Kidney (tissue), 14 donors: ENCODE results near the gene POLR1A. TPM values are rescaled to one million over a fixed set of nuclear protein-coding genes. Genes with fewer than 3 reads are reported as not detected.

Experiments used
- DNase-seq, 5 donors: peaks; one replicate each; pipeline ENCODE4 v3.0.0-alpha.2; 2013 to 2020
- FAIRE-seq: peaks from 2 replicates; lab custom pipeline; 2012; peaks lifted over from hg19 to GRCh38; lab: Jason Lieb, UNC
- H3K27ac ChIP-seq, 2 donors: one replicate each; pipeline ENCODE4 v1.7.0; 2013; ENCODE audit warnings: low read depth in 2 of 2, low read length in 2 of 2, inconsistent platforms in 1 of 2
- H3K27me3 ChIP-seq: one replicate; pipeline ENCODE4 v1.7.1; 2013; ENCODE audit warnings: low read length, inconsistent platforms; ENCODE audit not compliant: control insufficient read depth, insufficient read depth
- H3K36me3 ChIP-seq, 3 donors: one replicate each; pipeline versions ENCODE4 v1.7.0 to v1.7.1; 2013; ENCODE audit warnings: low read length in 3 of 3, control low read depth in 1 of 3, inconsistent platforms in 1 of 3; ENCODE audit not compliant: insufficient read depth in 3 of 3, control insufficient read depth in 2 of 3
- H3K4me1 ChIP-seq, 3 donors: one replicate each; pipeline versions ENCODE4 v1.7.0 to v1.7.1; 2013; ENCODE audit warnings: low read length in 3 of 3, inconsistent platforms in 1 of 3, low read depth in 1 of 3; ENCODE audit not compliant: control insufficient read depth in 2 of 3, insufficient read depth in 2 of 3
- H3K4me3 ChIP-seq, 3 donors: one replicate each; pipeline versions ENCODE4 v1.7.0 to v1.8.1; 2013; ENCODE audit warnings: low read length in 3 of 3, control low read depth in 1 of 3, inconsistent platforms in 1 of 3
- H3K9ac ChIP-seq, 3 donors: one replicate each; pipeline versions ENCODE4 v1.7.0 to v1.7.1; 2013; ENCODE audit warnings: low read length in 3 of 3, control low read depth in 1 of 3, inconsistent platforms in 1 of 3
- H3K9me3 ChIP-seq, 3 donors: one replicate each; pipeline versions ENCODE4 v1.7.0 to v1.7.1; 2013; ENCODE audit warnings: low read length in 3 of 3, control low read depth in 1 of 3, inconsistent platforms in 1 of 3; ENCODE audit not compliant: control insufficient read depth in 2 of 3, insufficient read depth in 1 of 3
- intact Hi-C: fragments of 100-400 bp; cut with DNase I; formaldehyde crosslinking; loops from one replicate; pipeline ENCODE4 v1.11.1; 2022
- polyA plus RNA-seq: library from polyadenylated mRNA; stranded (reverse); fragments of 350-450 nt; fragmentation: Illumina TruSeq; extraction: RNeasy Lipid Tissue Mini Kit (QIAGEN cat#74804); gene quantifications from one replicate; pipeline ENCODE4 v1.2.3, GENCODE V29; 2014; ENCODE audit warnings: low read depth, low replicate concordance; ENCODE audit not compliant: insufficient read depth
- total RNA-seq: library from RNA; stranded (reverse); fragmentation: NEBNext Ultra II Directional; extraction: Animal tissue kit (Norgen Biotek cat#: 25700); gene quantifications from one replicate; pipeline ENCODE4 v1.2.1, GENCODE V29; 2021
- TF ChIP-seq, protein P1 (sequence below): IDR thresholded peaks from 3 replicates; pipeline ENCODE4 v1.5.1; 2012; ENCODE audit warnings: mild to moderate bottlenecking, moderate library complexity, borderline replicate concordance; ENCODE audit not compliant: insufficient read depth; ENCODE audit errors: extremely low read depth
- donor health status: control.
- donor health status: control.
- donor health status: control.
- donor health status: control.
- donor health status: control.
- donor health status: DM: yes; HTN: yes; CAD: no.
- donor health status: Normal renal cell carcinoma (clear cell type).

POLR1A gene
- total and polyA plus RNA-seq, 2 donors from 2014 or later, result 3.4 to 33.7 TPM

DNA sequence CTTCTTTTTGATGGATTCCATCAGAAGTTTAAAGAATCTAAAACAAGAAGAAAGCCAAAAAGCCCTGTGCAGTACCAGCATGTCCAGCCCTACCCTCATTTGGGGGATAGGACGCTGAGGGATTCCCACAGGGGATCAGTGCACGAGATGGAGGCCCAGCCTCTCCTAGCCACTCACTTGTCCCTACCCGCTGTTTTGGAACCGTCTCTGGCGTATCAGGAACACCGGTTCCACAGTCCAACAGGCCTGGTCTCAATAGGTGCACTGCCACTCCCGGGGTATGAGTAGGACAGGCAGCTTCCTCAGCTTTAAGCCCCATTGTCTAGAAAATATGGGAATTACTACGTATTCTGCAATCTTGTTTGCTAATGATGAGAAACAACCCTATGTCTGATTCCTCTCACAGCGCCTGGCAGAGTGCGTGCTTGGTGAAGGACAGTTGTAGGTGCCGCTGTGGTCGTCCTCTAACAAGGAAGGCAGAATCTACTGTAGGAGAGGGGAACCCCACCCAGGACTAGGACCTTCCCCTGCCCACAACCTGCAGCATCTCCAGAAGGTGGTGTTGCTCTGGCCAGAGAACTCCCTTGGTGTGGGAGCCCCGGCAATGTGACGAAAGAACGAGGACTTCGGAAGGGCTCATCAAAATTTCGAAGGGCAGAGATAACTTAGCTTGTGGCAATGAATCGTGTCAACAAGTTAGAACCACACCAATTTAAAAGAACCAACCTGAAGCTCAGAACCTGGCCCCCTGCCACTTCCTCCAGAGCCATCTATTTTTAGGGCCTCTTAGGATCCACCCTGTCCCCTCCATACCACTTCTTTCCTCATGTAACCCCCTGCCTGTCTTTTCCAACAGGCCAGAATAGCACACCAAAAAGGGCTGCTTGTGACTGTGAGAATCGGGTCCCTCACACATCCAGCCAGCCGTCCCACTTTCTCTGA, 71.7 kb downstream of the POLR1A start:
- peak in 1 of 5 donors; percentile 34 for DNase-seq
- no peak for FAIRE-seq
- Histone ChIP-seq H3K9ac (no peak overlapping the region), H3K27ac (peak overlapping the region; percentile 37 to 48), H3K36me3 (peaks cover 16 to 44% (median 21%) of the 10 kb centered on the region in 3 donors), H3K9me3 (no peaks in the 10 kb centered on the region), H3K4me3 (no peak overlapping the region), H3K27me3 (no peaks in the 10 kb centered on the region), H3K4me1 (peaks cover 19 to 40% (median 39%) of the 10 kb centered on the region in 3 donors)
- TF ChIP-seq, protein P1, sequence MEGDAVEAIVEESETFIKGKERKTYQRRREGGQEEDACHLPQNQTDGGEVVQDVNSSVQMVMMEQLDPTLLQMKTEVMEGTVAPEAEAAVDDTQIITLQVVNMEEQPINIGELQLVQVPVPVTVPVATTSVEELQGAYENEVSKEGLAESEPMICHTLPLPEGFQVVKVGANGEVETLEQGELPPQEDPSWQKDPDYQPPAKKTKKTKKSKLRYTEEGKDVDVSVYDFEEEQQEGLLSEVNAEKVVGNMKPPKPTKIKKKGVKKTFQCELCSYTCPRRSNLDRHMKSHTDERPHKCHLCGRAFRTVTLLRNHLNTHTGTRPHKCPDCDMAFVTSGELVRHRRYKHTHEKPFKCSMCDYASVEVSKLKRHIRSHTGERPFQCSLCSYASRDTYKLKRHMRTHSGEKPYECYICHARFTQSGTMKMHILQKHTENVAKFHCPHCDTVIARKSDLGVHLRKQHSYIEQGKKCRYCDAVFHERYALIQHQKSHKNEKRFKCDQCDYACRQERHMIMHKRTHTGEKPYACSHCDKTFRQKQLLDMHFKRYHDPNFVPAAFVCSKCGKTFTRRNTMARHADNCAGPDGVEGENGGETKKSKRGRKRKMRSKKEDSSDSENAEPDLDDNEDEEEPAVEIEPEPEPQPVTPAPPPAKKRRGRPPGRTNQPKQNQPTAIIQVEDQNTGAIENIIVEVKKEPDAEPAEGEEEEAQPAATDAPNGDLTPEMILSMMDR, result no peak
- intact Hi-C loops, result no loop called here

DNA sequence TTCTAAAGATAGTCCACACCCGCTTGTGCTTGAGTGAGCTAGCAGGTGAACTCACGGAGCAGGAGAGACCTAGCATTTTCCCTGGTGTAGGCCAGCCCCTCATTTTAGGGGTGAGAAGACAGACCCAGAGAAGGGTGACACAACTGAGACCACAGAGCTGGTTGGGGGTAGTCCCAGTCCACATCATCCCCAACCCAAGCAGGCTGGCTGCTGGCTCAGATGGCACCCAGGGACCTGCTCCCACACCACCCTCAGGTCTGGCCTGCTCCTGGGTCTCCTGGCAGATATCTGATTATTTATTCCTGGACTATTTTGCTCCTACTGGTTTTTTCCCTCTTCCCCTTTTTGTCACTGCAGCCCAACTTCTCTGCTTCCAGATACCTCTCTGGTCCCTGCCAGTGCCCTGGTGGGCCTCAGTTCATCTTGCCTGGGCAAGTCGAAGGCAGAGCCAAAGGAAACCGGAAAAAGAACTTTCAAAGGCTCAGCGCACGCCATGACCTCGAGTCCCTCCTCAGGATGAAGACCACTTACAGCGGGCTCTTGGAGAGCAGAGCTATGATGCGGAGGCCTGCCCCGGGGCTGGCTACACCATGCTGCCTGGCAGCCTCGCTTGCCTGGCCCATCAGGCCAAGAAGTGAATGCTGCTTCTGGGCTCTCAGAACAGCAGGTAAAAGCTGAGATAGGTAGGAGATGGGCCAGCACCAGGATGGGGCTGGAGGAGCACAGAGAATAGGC, 72.7 kb downstream of the POLR1A start:
- Histone ChIP-seq H3K4me1 (peaks cover 14 to 33% (median 32%) of the 10 kb centered on the region in 3 donors), H3K27ac (no peak overlapping the region), H3K27me3 (no peaks in the 10 kb centered on the region), H3K4me3 (no peak overlapping the region), H3K36me3 (peaks cover 12 to 53% (median 26%) of the 10 kb centered on the region in 3 donors), H3K9me3 (no peaks in the 10 kb centered on the region), H3K9ac (no peak overlapping the region)
- no peak for FAIRE-seq
- DNase-seq, result peak in 1 of 5 donors; percentile 37
- intact Hi-C loops, result no loop called here
- TF ChIP-seq, protein P1, result no peak

DNA sequence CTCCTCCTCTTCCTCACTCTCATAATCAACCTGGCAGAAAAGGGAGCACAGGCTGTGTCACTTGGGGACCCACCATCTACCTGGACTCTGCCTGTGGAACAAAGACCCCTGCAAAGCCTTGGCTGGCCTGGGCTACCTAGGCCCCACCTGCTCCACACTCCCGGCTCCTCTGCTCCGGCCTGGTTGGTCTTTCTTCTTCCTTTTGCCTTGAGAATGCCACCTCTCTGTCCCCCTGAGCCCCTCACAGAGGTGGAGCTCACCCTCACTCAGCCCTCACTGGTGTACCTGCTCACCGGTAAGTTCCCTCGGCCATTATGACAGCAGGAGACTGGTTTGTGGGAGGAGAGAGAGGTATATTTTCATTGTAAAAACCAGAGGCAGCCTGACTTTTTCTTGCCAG, 74.1 kb downstream of the POLR1A start:
- Histone ChIP-seq H3K4me3 (no peak overlapping the region), H3K36me3 (peaks cover 12 to 64% (median 36%) of the 10 kb centered on the region in 3 donors), H3K9me3 (no peaks in the 10 kb centered on the region), H3K27me3 (no peaks in the 10 kb centered on the region), H3K9ac (no peak overlapping the region), H3K4me1 (peaks cover 10 to 21% (median 18%) of the 10 kb centered on the region in 3 donors), H3K27ac (no peak overlapping the region)
- DNase-seq (no peak), FAIRE-seq (no peak)
- TF ChIP-seq, protein P1, result no peak
- intact Hi-C loops, result no loop called here
